ENCODE results near the gene LRCH4. TPM values are rescaled to one million over a fixed set of nuclear protein-coding genes. Genes with fewer than 3 reads are reported as not detected.

Gene LRCH4
- total and polyA plus RNA-seq, 9 of the 15 experiments (the other 6 are each of a cell fraction or from before 2014, with no cell fraction given) = 0.06 to 63.3 (median 15.0) TPM

- TF ChIP-seq KLF1 (tag; IDR thresholded peaks at IDR 0.05) (no peak), GTF2E2 (tag; IDR thresholded peaks at IDR 0.05) (no peak), HMGN3 (IDR thresholded peaks at IDR 0.05; ENCODE audit: borderline replicate concordance, extremely low read depth, insufficient read length, low read depth, low read length) (no peak), TBL1XR1 (IDR thresholded peaks at IDR 0.05; ENCODE audit: low read length in 2 of 2) (no peak)
These were observed 8.8 kb downstream of the LRCH4 start (continued) for GRCh38 chr7:100577103-100577502.

- ChIA-PET POLR2A (interaction anchor here (3.6 kb wide), 1 partner anchor 10 kb away, joined by 27 read pairs; the partner anchor contains the start of genes FBXO24 and LRCH4), CTCF (ENCODE audit: low intra/inter-chr PET ratio) (no interaction called here)
- H3K9me1 ChIP-seq (ENCODE audit: control insufficient read depth, insufficient read depth, low read length) = peaks cover 4% of the 10 kb centered on the region
- FAIRE-seq (no peak), ATAC-seq (no peak), DNase-seq (ENCODE audit: extremely low read depth in 1 of 4, low spot score in 3 of 4) (no peak)
- no peak overlapping the region for H3K4me2 ChIP-seq (ENCODE audit: insufficient read depth, low read length)
- no peaks in the 10 kb centered on the region for H3K27me3 ChIP-seq (ENCODE audit: control insufficient read depth in 2 of 2, insufficient read depth in 2 of 2, low read length in 2 of 2)
- H3K9me3 ChIP-seq (replicated peaks; ENCODE audit: control insufficient read depth, insufficient read depth, low read depth, low read length) = no peaks in the 10 kb centered on the region
- H3K4me3 ChIP-seq = no peak overlapping the region
- no peak overlapping the region for H3K27ac ChIP-seq (ENCODE audit: extremely low read depth, low read depth, low read length)
- WGBS (ENCODE audit: insufficient coverage, low coverage, missing lambda C conversion rate) = 95% methylated on average over 11 of the region's 13 CpGs
- no peaks in the 10 kb centered on the region for H3K79me2 ChIP-seq (ENCODE audit: control insufficient read depth, insufficient read depth, low read length)
- no peak for TF ChIP-seq ADNP (tag; IDR thresholded peaks at IDR 0.05)
- TF ChIP-seq MEF2D (tag; conservative IDR thresholded peaks at IDR 0.05; ENCODE audit: low read depth) = no peak
- TF ChIP-seq ZNF778 (CRISPR knock-in tag; IDR thresholded peaks at IDR 0.05) = no peak
- TF ChIP-seq C11orf30 (IDR thresholded peaks at IDR 0.05; ENCODE audit: low read depth) = no peak
- TF ChIP-seq ZNF121 (CRISPR knock-in tag; conservative IDR thresholded peaks at IDR 0.05) = 0 out of 2 replicates have a peak, but pooled peaks have one; percentile 25
- no peak for TF ChIP-seq ZNF785 (CRISPR knock-in tag; IDR thresholded peaks at IDR 0.05)
- TF ChIP-seq VEZF1 (CRISPR knock-in tag; IDR thresholded peaks at IDR 0.05) = no peak
- TF ChIP-seq RBFOX2 (IDR thresholded peaks at IDR 0.05; ENCODE audit: low read depth, low read length) = 0 out of 2 replicates have a peak, but pooled peaks have one; percentile 1
- TF ChIP-seq ZBED1 (IDR thresholded peaks at IDR 0.05) = no peak
- peak overlapping the region in 1 of 2 experiments; percentile 66; a peak in 2 of 4 replicates for H3K9ac ChIP-seq (ENCODE audit: insufficient read depth in 1 of 2, low read depth in 2 of 2, low read length in 2 of 2)
- in situ Hi-C loops (cut with MboI) = no loop called here
- peaks cover 77% of the 10 kb centered on the region for H3K36me3 ChIP-seq (ENCODE audit: control insufficient read depth, insufficient read depth, low read length)
- no peaks in the 10 kb centered on the region; the same call in 1 of the 2 replicates for H4K20me1 ChIP-seq (replicated peaks; ENCODE audit: control insufficient read depth, insufficient read depth, low read length)
- H3K4me1 ChIP-seq (replicated peaks in 1 of 2; ENCODE audit: control insufficient read depth in 2 of 2, insufficient read depth in 2 of 2, low read length in 2 of 2) = peaks cover 0 to 67% of the 10 kb centered on the region in 2 experiments; a peak in 3 of 5 replicates
- no peak overlapping the region for H2AFZ ChIP-seq (ENCODE audit: low read depth, low read length)
- intact Hi-C loops (cut with micrococcal nuclease) = no loop called here
- no TSS peak for BruUV-seq (replicated peaks)
These were observed 9.4 kb downstream of the LRCH4 start for GRCh38 chr7:100576384-100576993.

Measured in K562 (cell line).